GM12891 (cell line): ENCODE results near the gene ATP5ME.

ENCODE experiments used
- POLR2A ChIP-seq: IDR thresholded peaks from 2 replicates; pipeline ENCODE4 v1.6.1; 2011; ENCODE audit warnings: low read depth, low read length, control low read depth
- SPI1 ChIP-seq: IDR thresholded peaks from 2 replicates; pipeline ENCODE4 v1.6.1; 2011; ENCODE audit warnings: low read depth, low read length, control low read depth

GRCh38 chr4:700587-701264, 26.6 kb upstream of the ATP5ME start:
- TF ChIP-seq SPI1 (no peak), POLR2A (no peak)
